Measurements from ENCODE around the gene PTPRN2.

GRCh38 chr7:157691586-157692459, 895.8 kb downstream of the PTPRN2 start:
- TF ChIP-seq CTCF (conservative IDR thresholded peaks at IDR 0.05; ENCODE audit: low read length) (no peak), EZH2phosphoT487 (IDR thresholded peaks at IDR 0.05; ENCODE audit: borderline replicate concordance, low read depth, low read length) (no peak)

All from OCI-LY7 (cell line).